Nephron (organoid): ENCODE data around the gene AGAP1.
"Not testable (repeated sequence)": the region's sequence is repeated elsewhere in the genome, so short reads cannot be mapped to it uniquely, and the experiment has no call there.

ENCODE experiments used
- H3K27ac Mint-ChIP-seq, 3 experiments: 2 replicates each; pipeline ENCODE4 v1.8.0; 2020; ENCODE audit warnings: mixed read lengths in 3 of 3, mild to moderate bottlenecking in 2 of 3, moderate library complexity in 1 of 3
- H3K27me3 Mint-ChIP-seq: 2 replicates; pipeline ENCODE4 v1.8.0; 2021; ENCODE audit warnings: low read depth, mild to moderate bottlenecking, moderate library complexity, mixed read lengths
- H3K36me3 Mint-ChIP-seq: 2 replicates; pipeline ENCODE4 v1.8.0; 2020; ENCODE audit warnings: low read depth, mixed read lengths
- H3K4me1 Mint-ChIP-seq: 2 replicates; pipeline ENCODE4 v1.8.0; 2020; ENCODE audit warnings: mixed read lengths
- H3K4me3 Mint-ChIP-seq, 3 experiments: 2 replicates each; pipeline ENCODE4 v1.8.0; 2020; ENCODE audit warnings: mild to moderate bottlenecking in 3 of 3, mixed read lengths in 3 of 3, moderate library complexity in 2 of 3
- H3K9me3 Mint-ChIP-seq: 2 replicates; pipeline ENCODE4 v1.8.0; 2020; ENCODE audit warnings: mixed read lengths
- TF ChIP-seq, protein P1 (sequence below), 3 experiments: fragments of 200-600 bp; sonication (generic); IDR thresholded peaks; one replicate each; pipeline ENCODE4 v1.5.0; 2021; ENCODE audit warnings: antibody characterized with exemption in 3 of 3; ENCODE audit not compliant: unreplicated experiment in 3 of 3

AGAP1 gene

DNA sequence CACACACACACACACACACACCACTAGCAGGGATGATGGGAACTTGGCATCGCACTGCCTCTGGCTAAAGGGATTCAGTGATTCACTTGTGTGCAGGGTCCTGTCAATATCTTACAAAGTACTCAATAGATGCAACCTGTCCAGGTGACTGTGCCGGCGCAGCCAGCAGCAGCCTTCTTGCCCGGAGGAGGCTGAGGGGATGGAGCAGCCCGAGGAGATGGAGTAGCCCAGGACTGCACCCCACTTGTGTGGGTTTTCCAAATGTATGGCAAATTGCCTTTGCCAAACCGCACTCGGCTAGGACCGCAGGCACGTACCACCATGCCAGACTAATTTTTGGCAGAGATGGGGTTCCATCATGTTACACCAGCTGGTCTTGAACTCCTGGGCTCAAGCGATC lies 643.2 kb downstream of the AGAP1 start:
- no peak overlapping the region for H3K27ac Mint-ChIP-seq

DNA sequence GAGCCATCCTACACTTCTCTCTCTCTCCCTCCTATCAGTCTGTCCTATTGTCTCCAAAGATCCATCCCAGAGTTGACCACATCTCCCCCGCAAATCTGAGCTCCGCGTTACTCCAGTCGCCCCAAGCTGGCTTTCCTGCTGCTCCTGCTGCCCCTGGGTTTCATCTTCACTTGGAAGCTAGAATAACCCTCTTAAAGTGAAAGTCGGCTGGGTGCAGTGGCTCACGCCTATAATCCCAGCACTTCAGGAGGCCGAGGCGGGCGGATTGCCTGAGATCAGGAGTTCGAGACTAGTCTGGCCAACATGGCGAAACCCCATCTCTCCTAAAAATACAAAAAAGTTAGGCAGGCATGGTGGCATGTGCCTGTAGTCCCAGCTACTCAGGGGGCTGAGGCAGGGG lies 647.8 kb downstream of the AGAP1 start:
- H3K27ac Mint-ChIP-seq, H3K9me3 Mint-ChIP-seq, H3K36me3 Mint-ChIP-seq, H3K4me1 Mint-ChIP-seq, H3K4me3 Mint-ChIP-seq: not testable (repeated sequence)
- peaks cover 25% of the 10 kb centered on the region for H3K27me3 Mint-ChIP-seq

More for the DNA sequence above, 643.2 kb downstream of the AGAP1 start:
- Mint-ChIP-seq H3K4me1 (no peaks in the 10 kb centered on the region), H3K27me3 (peaks cover 10% of the 10 kb centered on the region), H3K4me3 (no peak overlapping the region), H3K9me3 (no peaks in the 10 kb centered on the region), H3K36me3 (peaks cover 6% of the 10 kb centered on the region)
- TF ChIP-seq, protein P1, sequence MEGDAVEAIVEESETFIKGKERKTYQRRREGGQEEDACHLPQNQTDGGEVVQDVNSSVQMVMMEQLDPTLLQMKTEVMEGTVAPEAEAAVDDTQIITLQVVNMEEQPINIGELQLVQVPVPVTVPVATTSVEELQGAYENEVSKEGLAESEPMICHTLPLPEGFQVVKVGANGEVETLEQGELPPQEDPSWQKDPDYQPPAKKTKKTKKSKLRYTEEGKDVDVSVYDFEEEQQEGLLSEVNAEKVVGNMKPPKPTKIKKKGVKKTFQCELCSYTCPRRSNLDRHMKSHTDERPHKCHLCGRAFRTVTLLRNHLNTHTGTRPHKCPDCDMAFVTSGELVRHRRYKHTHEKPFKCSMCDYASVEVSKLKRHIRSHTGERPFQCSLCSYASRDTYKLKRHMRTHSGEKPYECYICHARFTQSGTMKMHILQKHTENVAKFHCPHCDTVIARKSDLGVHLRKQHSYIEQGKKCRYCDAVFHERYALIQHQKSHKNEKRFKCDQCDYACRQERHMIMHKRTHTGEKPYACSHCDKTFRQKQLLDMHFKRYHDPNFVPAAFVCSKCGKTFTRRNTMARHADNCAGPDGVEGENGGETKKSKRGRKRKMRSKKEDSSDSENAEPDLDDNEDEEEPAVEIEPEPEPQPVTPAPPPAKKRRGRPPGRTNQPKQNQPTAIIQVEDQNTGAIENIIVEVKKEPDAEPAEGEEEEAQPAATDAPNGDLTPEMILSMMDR (IDR thresholded peaks at IDR 0.05; ENCODE audit: unreplicated experiment in 3 of 3), result no peak

DNA sequence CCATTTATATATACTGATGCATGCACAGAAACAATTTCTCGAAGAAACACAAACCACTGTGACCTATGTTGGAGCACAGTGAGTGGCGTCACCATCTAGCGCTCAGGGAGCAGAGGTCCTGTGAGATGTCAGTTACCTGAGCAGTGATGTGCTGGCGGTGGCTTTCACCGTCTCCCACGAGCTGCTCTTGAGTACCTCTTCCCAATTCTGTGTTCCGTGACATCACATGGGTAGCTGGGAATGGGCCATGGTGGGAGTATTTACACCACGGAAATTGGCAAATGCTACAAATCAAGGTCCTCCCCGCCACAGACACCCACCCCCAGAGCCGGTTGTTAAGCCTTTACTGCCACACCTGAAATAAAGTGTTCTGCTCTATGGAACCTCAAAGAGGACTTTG lies 650.0 kb downstream of the AGAP1 start:
- Mint-ChIP-seq H3K4me3 (no peak overlapping the region), H3K27ac (no peak overlapping the region), H3K36me3 (peaks cover 2% of the 10 kb centered on the region), H3K9me3 (no peaks in the 10 kb centered on the region), H3K27me3 (peaks cover 28% of the 10 kb centered on the region), H3K4me1 (no peaks in the 10 kb centered on the region)
- TF ChIP-seq, protein P1 (IDR thresholded peaks at IDR 0.05; ENCODE audit: unreplicated experiment in 3 of 3), result no peak

DNA sequence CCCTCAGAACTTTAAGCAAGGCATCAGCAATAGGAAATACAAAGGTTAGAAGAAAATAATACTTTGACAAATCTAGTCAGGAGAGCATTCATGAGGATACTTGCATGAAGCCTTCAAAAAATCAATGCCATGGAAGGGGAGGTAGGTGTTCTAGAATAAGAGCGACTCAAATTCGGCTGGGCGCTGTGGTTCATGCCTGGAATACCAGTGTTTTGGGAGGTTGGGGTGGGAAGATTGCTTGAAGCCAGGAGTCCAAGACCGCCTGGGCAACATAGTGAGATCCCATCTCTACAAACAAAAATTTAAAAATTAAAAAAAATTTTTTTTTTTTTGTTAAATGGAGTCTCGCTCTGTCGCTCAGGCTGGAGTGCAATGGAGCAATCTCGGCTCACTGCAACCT lies 652.6 kb downstream of the AGAP1 start:
- Mint-ChIP-seq H3K36me3 (no peaks in the 10 kb centered on the region), H3K27ac (no peak overlapping the region), H3K4me3 (no peak overlapping the region), H3K9me3 (peaks cover 6% of the 10 kb centered on the region), H3K4me1 (no peaks in the 10 kb centered on the region), H3K27me3 (peaks cover 26% of the 10 kb centered on the region)
- TF ChIP-seq, protein P1 (IDR thresholded peaks at IDR 0.05; ENCODE audit: unreplicated experiment in 3 of 3), result no peak

DNA sequence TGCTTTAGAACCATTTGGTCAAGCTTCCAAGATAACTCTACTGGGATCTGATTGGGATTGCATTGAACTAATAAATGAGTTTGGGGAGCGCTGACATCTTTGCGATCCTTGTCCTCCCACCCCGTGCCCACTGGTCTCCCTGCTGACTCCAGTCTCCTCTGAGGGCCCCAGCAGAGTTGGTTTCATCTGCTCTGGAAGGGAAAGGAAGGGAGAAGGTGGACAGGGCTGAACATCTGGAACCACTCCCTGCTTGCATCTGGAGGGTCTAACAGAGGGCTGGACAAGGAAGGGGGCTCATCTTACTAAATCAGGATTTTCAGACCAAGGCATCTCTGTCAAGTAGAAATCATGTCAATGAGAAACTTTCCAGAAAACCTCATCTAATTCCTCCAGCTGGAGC lies 661.6 kb downstream of the AGAP1 start:
- Mint-ChIP-seq H3K27me3 (peaks cover 61% of the 10 kb centered on the region), H3K9me3 (peaks cover 21% of the 10 kb centered on the region), H3K36me3 (peaks cover 4% of the 10 kb centered on the region), H3K4me1 (no peaks in the 10 kb centered on the region), H3K27ac (no peak overlapping the region), H3K4me3 (no peak overlapping the region)
- TF ChIP-seq, protein P1 (IDR thresholded peaks at IDR 0.05; ENCODE audit: unreplicated experiment in 3 of 3), result no peak

DNA sequence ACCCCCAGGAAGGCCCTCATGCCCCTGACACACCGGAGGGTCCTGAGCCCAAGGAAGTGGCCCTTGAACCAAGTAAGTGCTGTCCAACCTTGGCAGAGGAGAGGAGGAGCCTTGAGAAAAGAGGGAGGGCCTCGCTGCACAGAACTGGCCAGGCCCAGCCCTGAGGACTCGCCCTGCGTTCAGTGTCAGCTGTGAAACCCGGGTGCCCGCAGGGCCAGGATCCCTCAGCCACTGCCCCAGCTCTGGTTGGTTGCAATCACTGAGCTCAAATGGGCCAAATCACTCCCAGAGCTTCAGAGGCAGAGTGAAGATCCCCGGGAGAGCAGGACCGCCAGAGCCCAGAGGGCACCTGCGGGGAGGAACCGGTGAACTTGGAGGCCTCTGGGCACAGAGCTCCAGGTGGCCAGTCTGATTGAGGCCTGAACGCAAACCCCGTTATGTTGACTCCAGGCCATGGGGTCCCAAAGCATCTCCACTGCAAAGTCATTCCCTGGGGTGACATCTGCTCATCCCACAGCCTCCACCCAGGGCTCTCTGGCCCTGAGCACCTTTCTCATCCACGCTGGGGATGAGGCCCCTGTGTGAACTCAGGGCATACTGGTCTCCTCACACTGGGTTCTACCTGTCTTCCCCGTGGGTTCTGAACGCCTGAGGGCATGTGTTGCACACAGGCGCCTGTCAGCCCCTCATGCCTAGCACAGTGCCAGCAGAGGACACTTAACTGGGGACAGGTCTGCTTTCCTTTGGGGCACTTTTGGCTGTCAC lies 662.4 kb downstream of the AGAP1 start:
- H3K9me3 Mint-ChIP-seq, result peaks cover 20% of the 10 kb centered on the region
- H3K36me3 Mint-ChIP-seq, result peaks cover 4% of the 10 kb centered on the region
- TF ChIP-seq, protein P1 (IDR thresholded peaks at IDR 0.05; ENCODE audit: unreplicated experiment in 3 of 3), result no peak
- H3K27me3 Mint-ChIP-seq, result peaks cover 69% of the 10 kb centered on the region
- no peaks in the 10 kb centered on the region for H3K4me1 Mint-ChIP-seq
- no peak overlapping the region for H3K4me3 Mint-ChIP-seq
- H3K27ac Mint-ChIP-seq, result no peak overlapping the region
